ENCODE results near the gene MCC.

GRCh38 chr5:113057557-113057984, 430.7 kb downstream of the MCC start:
- no peak for TF ChIP-seq CTCF (IDR thresholded peaks at IDR 0.05; ENCODE audit: insufficient read depth, low read length, poor library complexity, severe bottlenecking)
- TF ChIP-seq EZH2phosphoT487 (conservative IDR thresholded peaks at IDR 0.05; ENCODE audit: low read length), result no peak
